NCI-H524 treated with DMSO at 0.1 percent for 48 hours (cell line): ENCODE data around the gene IMPA2.
"Not testable (repeated sequence)": the region's sequence is repeated elsewhere in the genome, so short reads cannot be mapped to it uniquely, and the experiment has no call there.

Experiments
- DNase-seq: peaks from one replicate; lab custom pipeline; 2025; lab: John Stamatoyannopoulos, UW

IMPA2 gene

GRCh38 chr18:11981192-11981542 lies at the start of gene IMPA2:
TSS of gene IMPA2 (plus strand) at chr18:11981507. CDS start at chr18:11981670, 163 bp downstream.
- no peak for DNase-seq

GRCh38 chr18:11932393-11932792 lies 48.9 kb upstream of the IMPA2 start:
- DNase-seq, result no peak

DNA sequence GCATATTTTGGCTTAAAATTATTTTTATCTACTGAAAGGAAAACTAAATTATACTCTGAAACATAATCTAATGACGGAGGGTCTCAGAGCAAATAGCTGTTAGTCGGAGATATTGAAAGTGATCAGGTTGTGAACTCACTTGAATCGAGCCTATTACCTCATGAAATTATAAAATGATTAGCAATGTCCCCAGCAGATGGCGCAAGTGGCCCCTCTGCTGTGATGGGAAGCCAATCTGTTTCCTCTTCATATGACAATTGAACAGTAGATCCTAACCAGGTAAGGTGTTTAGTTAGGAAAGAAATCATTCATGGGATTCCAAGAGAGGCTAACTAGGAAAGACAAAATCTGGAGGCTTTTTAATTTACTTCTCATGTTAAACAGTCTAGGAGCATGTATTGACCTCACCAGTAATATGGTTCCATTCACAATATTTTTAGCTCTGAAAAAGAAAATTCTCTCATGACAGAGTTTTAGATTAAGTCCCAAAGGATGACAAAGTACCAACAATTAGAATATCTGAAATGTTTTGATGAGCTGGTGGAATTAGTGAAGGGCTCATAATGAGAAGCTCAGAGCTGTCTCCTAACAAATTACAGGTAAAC lies 43.3 kb upstream of the IMPA2 start:
- no peak for DNase-seq

DNA sequence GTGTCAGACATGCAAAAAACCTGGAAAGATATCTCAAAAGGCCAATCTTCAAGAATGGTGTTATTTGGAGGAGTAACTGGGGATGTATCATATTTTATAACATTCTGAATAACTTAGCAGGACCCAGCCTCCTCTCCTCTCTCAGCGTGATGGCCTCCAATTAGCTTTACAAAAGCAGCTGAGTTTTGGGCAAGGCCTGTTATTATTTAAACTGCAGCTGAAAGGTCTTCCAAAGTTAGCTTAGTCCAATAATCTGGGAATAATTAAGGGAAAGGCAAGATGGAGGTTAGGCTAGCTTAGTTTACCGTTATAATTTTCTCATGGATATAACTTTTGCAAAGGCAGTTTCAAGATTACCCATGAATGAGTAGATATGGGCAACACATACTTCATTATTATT lies 40.4 kb upstream of the IMPA2 start:
- DNase-seq, result no peak

GRCh38 chr18:11943551-11943950 lies 37.8 kb upstream of the IMPA2 start:
- DNase-seq, result no peak

GRCh38 chr18:11944252-11944651 lies 37.1 kb upstream of the IMPA2 start:
- DNase-seq, result no peak

- DNase-seq, result no peak
Observed at GRCh38 chr18:11944786-11945185, 36.5 kb upstream of the IMPA2 start.

- DNase-seq, result not testable (repeated sequence)
Observed at GRCh38 chr18:11945834-11946659, 35.3 kb upstream of the IMPA2 start.

DNA sequence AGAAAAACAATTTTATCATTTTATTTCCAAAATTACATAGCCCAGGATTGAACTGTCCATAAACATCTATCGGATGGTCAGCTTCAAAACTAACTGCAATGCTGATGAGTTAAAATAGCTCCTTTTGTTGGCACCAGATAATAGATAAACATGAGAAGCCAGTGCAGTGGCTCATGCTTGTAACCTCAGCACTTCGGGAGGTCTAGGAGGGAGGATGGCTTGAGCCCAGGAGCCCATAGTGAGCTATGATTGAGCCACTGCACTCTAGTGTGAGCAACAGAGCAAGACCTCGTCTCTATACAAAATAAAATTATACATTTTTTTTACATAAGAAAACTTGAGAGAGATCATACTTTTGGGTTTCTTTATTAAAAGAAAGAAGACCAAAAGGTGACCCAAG lies 34.6 kb upstream of the IMPA2 start:
- DNase-seq, result no peak

DNA sequence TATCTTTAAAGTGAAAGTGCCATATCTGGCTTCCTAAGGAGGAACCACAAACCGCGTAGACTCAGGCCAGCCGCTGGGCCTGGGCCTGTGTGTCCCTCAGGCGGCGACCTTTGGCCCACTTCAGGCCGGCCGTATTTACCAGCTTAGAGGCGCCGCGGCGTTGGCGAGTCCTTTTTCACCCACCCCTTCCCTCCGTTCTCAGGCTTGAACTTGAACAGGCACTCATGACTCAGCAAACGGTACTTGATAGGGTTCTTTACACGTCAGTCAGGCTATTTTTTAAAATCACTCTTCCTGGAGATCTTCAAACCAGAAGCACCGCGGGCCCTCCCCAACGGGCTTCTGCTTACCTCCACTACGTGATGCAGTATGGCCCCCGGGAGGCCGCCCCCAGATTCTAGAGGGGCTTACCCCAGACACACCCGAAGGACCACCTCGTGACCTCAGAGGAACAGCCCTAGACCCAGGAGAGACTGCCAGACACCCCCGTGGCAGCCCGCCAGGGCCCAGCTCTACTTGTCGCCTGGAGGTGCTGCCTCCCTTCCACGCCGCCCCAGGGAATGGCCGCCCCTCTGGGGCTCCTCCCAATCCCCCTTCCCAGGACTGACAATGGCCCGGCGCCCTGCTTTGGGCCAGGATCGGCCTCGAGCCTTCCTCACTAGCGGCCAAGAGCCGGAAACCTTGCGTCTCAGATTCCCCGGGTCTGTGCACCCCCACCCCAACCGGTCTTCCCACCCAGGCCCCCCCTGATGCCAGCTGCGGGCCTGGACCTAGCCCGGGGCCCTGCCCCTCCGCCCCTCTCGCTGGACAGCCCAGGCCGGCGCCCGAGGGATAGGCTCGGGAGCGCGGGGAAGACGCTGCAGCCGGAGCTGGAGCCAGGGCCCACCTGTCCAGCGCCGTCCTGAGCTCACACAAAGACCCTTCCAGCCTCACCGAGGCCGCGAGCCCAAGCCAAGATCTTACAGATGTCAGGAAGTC lies 33.8 kb upstream of the IMPA2 start:
- no peak for DNase-seq

DNA sequence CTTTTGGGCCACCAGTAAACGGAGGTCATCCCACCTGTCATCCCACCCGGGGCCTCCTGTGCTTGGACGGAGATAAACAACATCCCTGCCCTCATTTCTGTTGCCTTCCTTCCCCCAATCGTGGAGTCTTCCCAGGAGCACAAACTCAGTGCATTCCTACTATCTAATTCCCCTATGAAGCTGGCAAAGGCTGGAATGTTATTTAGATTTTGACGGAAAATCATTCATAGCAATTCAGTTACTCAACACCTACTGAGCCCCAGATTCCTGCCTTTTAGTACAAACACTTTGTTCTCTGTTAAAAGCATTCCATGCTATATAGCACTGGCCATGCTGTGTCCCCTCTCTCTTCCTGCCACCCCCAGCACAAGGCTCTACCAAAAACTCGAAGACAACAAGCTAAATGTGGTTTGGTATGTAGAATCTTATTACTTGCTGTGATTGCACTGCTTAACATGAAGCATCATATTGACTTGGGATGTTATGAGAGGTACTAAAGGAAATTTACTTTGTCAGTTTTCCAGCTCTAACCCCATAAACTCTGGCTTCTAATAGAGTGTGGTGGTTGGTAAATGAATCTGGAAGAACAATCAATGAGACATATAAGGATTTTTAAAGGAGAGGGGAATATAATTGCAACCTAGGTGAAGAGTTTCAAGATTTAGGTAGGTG lies 32.3 kb upstream of the IMPA2 start:
- no peak for DNase-seq

DNA sequence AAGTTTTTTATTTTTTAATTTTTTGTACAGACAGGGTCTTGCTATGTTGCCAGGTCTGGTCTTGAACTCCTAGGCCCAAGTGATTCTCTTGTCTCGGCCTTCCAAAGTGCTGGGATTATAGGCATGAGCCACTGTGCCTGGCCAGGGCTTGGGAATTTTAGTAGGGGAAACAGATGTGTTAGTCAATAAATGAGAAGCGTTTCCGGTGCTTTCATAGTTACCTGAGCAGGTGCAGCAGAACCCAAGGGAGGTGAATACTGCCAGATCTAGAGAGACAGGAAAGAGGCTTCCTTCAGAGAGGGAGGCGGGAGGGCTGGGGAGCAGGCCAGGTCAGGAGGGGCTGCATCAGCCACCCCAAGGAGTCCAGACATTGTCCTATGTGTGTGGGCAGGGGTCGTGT lies 30.5 kb upstream of the IMPA2 start:
- no peak for DNase-seq

- DNase-seq, result no peak
Observed at GRCh38 chr18:11951390-11951851, 29.9 kb upstream of the IMPA2 start.

- no peak for DNase-seq
Observed at GRCh38 chr18:11953113-11953512, 28.2 kb upstream of the IMPA2 start.

DNA sequence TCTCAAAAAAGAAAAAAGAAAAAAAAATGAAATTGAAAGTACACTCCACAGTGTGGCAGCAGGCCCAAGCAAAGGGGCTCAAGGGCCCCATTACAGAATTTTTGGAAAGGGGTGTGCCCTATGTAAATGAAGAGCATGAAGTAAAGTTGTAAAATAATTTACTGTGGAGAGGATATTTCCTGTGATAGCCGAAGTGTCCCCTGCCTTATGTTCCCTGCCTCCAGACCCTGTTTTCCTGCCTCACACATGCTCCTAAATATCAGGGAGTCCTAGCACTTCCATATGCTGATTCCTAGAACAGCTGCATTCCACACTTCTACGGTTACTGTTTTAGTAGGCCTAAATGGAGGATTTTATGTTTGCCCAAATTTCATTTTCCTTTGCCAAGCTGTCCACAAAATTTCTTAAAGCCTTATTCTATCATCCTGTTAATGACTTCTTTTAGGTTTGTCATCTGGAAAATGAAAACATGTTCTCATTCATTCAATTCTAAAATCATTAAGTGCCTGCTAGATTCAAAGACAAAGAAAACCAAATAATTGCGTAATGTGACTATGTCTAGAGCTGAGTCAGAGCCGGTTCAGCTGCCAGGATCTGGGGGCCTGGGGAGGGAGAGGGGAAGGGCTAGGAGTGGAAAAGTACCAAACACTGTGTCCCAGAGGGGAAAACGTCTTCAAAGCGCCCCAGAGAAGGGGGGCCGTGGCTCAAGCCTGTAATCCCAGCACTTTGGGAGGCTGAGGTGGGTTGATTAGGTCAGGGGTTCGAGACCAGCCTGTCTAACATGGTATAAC lies 25.9 kb upstream of the IMPA2 start:
- no peak for DNase-seq

- no peak for DNase-seq
Observed at GRCh38 chr18:11956371-11957308, 24.7 kb upstream of the IMPA2 start.

GRCh38 chr18:11957636-11958035 lies 23.7 kb upstream of the IMPA2 start:
- DNase-seq, result no peak

DNA sequence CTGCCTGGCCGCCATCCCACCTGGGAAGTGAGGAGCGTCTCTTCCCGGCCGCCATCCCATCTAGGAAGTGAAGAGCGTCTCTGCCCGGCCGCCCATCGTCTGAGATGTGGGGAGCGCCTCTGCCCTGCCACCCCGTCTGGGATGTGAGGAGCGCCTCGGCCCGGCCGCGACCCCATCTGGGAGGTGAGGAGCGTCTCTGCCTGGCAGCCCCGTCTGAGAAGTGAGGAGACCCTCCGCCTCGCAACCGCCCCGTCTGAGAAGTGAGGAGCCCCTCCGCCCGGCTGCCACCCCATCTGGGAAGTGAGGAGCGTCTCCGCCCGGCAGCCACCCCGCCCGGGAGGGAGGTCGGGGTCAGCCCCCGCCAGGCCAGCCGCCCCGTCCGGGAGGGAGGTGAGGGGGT lies 21.7 kb upstream of the IMPA2 start:
- not testable (repeated sequence) for DNase-seq

DNA sequence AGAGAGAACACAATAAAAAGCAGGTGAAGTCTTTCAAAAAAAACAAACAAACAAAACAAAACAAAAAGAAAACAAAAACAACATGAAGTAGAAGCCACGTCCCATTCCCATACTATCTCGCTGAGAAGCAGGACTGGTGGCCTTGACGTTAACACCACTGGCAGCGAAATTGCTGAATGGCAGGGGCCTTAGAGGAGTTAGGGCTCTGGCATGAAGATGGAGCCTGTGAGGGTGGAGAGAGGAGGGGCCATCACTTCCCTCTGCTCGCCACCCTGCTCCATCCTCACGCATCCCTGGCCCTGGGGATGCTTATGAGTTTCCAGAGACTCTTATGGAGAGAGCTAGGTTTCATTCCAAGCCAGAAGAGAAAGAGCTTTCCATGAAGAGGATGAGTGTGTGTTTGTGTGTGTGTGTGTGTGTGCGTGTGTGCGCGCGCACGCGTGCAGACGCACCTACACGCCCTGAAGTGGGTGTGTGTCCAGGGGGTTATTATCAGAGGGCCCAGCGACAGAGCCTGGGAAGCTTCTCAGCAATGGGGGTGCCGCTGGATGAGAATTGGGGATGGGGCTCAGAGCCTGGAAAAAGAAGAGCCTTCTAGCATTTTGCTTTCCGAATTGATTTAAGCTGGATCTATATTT lies 20.4 kb upstream of the IMPA2 start:
- no peak for DNase-seq
